ENCODE results near the gene CHD3.

The CHD3 gene

DNA sequence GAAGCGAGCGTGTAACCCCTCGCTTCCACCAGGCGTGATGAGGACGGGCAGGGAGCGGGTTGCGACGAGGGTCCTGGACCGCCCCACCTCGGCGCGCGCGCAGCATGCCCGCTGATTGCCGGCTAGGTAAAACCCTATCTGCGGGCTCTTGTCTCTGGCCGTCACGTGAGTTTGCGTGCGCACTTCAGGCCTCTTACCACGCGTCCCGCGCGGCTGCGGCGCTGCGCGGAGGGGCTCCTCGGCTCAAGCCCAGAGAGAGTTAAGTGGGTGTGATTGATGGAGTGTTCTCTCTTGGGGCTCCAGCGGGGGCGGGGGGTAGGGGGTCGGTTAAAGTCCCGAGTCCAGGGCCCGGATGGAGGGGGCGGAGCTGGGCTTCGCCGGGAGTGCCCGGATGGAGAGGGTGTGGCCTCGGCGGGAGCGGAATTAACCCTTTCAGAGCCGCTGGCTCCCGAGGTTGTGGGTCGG lies 46.6 kb upstream of the CHD3 start:
- Histone ChIP-seq H3K4me2 (ENCODE audit: insufficient read depth, low read length) (peak overlapping the region; percentile 95), H4K20me1 (ENCODE audit: insufficient read depth, low read length) (peaks cover 31% of the 10 kb centered on the region), H3K9me3 (ENCODE audit: insufficient read depth, low read length, severe bottlenecking) (no peaks in the 10 kb centered on the region), H3K27me3 (ENCODE audit: insufficient read depth, low read length, poor library complexity) (peaks cover 40% of the 10 kb centered on the region), H3K36me3 (ENCODE audit: insufficient read depth, low read length) (peaks cover 12% of the 10 kb centered on the region; the same call in 1 of the 2 replicates), H3K4me1 (ENCODE audit: insufficient read depth, low read length) (peaks cover 72% of the 10 kb centered on the region), H3K4me3 (ENCODE audit: low read depth in 1 of 2, low read length in 2 of 2) (peak overlapping the region; percentile 81 to 91), H3K9ac (ENCODE audit: low read depth, low read length) (peak overlapping the region; percentile 60), H3K79me2 (ENCODE audit: insufficient read depth, low read length) (no peaks in the 10 kb centered on the region; the same call in 1 of the 2 replicates), H2AFZ (ENCODE audit: low read depth, low read length) (peak overlapping the region; percentile 76), H3K27ac (ENCODE audit: low read length) (peak overlapping the region; percentile 74)
- ATAC-seq (ENCODE audit: insufficient read depth, low read depth) (peak; percentile 42), DNase-seq (peak; percentile 88)
- TF ChIP-seq EZH2 (IDR thresholded peaks at IDR 0.05; ENCODE audit: borderline replicate concordance, low read depth, low read length, severe bottlenecking) (peak; percentile 57), CTCF (IDR thresholded peaks at IDR 0.05; ENCODE audit: borderline replicate concordance, extremely low read depth, low read length, poor library complexity, severe bottlenecking) (no peak)

- ATAC-seq (ENCODE audit: insufficient read depth, low read depth): peak; percentile 12
- peak; percentile 59 for DNase-seq
- Histone ChIP-seq H3K9me3 (ENCODE audit: insufficient read depth, low read length, severe bottlenecking) (no peaks in the 10 kb centered on the region), H3K4me2 (ENCODE audit: insufficient read depth, low read length) (peak overlapping the region; percentile 95), H3K36me3 (ENCODE audit: insufficient read depth, low read length) (peaks cover 16% of the 10 kb centered on the region; the same call in 1 of the 2 replicates), H3K9ac (ENCODE audit: low read depth, low read length) (peak overlapping the region; percentile 60), H4K20me1 (ENCODE audit: insufficient read depth, low read length) (peaks cover 31% of the 10 kb centered on the region), H3K27ac (ENCODE audit: low read length) (peak overlapping the region; percentile 74), H3K79me2 (ENCODE audit: insufficient read depth, low read length) (no peaks in the 10 kb centered on the region; the same call in 1 of the 2 replicates), H2AFZ (ENCODE audit: low read depth, low read length) (peak overlapping the region; percentile 76), H3K27me3 (ENCODE audit: insufficient read depth, low read length, poor library complexity) (peaks cover 34% of the 10 kb centered on the region), H3K4me3 (ENCODE audit: low read depth in 1 of 2, low read length in 2 of 2) (peak overlapping the region; percentile 81 to 91), H3K4me1 (ENCODE audit: insufficient read depth, low read length) (peaks cover 65% of the 10 kb centered on the region)
- TF ChIP-seq EZH2 (IDR thresholded peaks at IDR 0.05; ENCODE audit: borderline replicate concordance, low read depth, low read length, severe bottlenecking): no peak
- no peak for TF ChIP-seq CTCF (IDR thresholded peaks at IDR 0.05; ENCODE audit: borderline replicate concordance, extremely low read depth, low read length, poor library complexity, severe bottlenecking)
Observed at GRCh38 chr17:7842380-7843256, 46.0 kb upstream of the CHD3 start.

DNA sequence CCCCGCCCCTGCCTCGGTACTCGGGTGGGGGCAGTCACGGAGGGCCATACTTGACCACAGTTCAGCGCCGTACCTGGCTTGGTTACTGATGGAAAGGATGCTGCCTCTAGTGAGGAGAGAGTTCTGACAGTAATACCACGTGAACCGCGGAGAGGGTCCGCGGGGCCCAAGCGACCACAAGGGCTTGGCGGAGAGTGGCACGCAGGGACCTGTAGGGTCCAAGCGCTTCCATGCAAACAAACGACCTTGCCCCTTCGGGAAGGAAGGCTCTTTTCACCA lies 45.4 kb upstream of the CHD3 start:
- no peak for TF ChIP-seq CTCF (IDR thresholded peaks at IDR 0.05; ENCODE audit: borderline replicate concordance, extremely low read depth, low read length, poor library complexity, severe bottlenecking)
- TF ChIP-seq EZH2 (IDR thresholded peaks at IDR 0.05; ENCODE audit: borderline replicate concordance, low read depth, low read length, severe bottlenecking): no peak
- Histone ChIP-seq H4K20me1 (ENCODE audit: insufficient read depth, low read length) (peaks cover 31% of the 10 kb centered on the region), H3K27me3 (ENCODE audit: insufficient read depth, low read length, poor library complexity) (peaks cover 33% of the 10 kb centered on the region), H3K36me3 (ENCODE audit: insufficient read depth, low read length) (peaks cover 16% of the 10 kb centered on the region; the same call in 1 of the 2 replicates), H3K9ac (ENCODE audit: low read depth, low read length) (peak overlapping the region; percentile 60), H2AFZ (ENCODE audit: low read depth, low read length) (peak overlapping the region; percentile 76), H3K9me3 (ENCODE audit: insufficient read depth, low read length, severe bottlenecking) (no peaks in the 10 kb centered on the region), H3K4me1 (ENCODE audit: insufficient read depth, low read length) (peaks cover 61% of the 10 kb centered on the region), H3K27ac (ENCODE audit: low read length) (peak overlapping the region; percentile 74), H3K4me2 (ENCODE audit: insufficient read depth, low read length) (peak overlapping the region; percentile 95), H3K79me2 (ENCODE audit: insufficient read depth, low read length) (no peaks in the 10 kb centered on the region; the same call in 1 of the 2 replicates), H3K4me3 (ENCODE audit: low read depth in 1 of 2, low read length in 2 of 2) (peak overlapping the region; percentile 81 to 91)
- DNase-seq (peak; percentile 39), ATAC-seq (ENCODE audit: insufficient read depth, low read depth) (no peak)

Measured in DND-41 (cell line).